Calu3 (cell line): Measurements from ENCODE around the gene AACS. TPM values are rescaled to one million over a fixed set of nuclear protein-coding genes. Genes with fewer than 3 reads are reported as not detected.
"Not testable (repeated sequence)": the region's sequence is repeated elsewhere in the genome, so short reads cannot be mapped to it uniquely, and the experiment has no call there.

Source experiments
- BruUV-seq: library from RNA; stranded (reverse); fragments of 400-500 nt; replicated peaks from 2 replicates; lab custom pipeline; 2021; lab: Mats Ljungman, UMichigan
- CTCF ChIA-PET: fragments of 300-600 bp; sonication (Branson Sonifier 250); formaldehyde crosslinking; loops from one replicate; lab custom pipeline; 2022; ENCODE audit warnings: antibody characterized with exemption; lab: Charles Lee
- DNase-seq: peaks from one replicate; pipeline ENCODE4 v3.0.0; 2022
- H3K27ac Mint-ChIP-seq: one replicate; pipeline ENCODE4 v1.8.0; 2022; ENCODE audit warnings: mixed read lengths; ENCODE audit not compliant: unreplicated experiment
- H3K27me3 Mint-ChIP-seq: one replicate; pipeline ENCODE4 v1.8.0; 2022; ENCODE audit warnings: mixed read lengths; ENCODE audit not compliant: unreplicated experiment
- H3K36me3 Mint-ChIP-seq: one replicate; pipeline ENCODE4 v1.8.0; 2022; ENCODE audit warnings: mild to moderate bottlenecking, moderate library complexity, mixed read lengths; ENCODE audit not compliant: insufficient read depth, unreplicated experiment
- H3K4me1 Mint-ChIP-seq: one replicate; pipeline ENCODE4 v1.8.0; 2022; ENCODE audit warnings: mild to moderate bottlenecking, low read depth, mixed read lengths; ENCODE audit not compliant: unreplicated experiment
- H3K4me3 Mint-ChIP-seq: one replicate; pipeline ENCODE4 v1.8.0; 2022; ENCODE audit warnings: mild to moderate bottlenecking, low read depth, moderate library complexity, mixed read lengths; ENCODE audit not compliant: unreplicated experiment
- H3K9me3 Mint-ChIP-seq: one replicate; pipeline ENCODE4 v1.8.0; 2022; ENCODE audit warnings: low read depth, mixed read lengths; ENCODE audit not compliant: unreplicated experiment
- intact Hi-C: fragments of 100-400 bp; cut with micrococcal nuclease; formaldehyde crosslinking; loops from one replicate; pipeline ENCODE4 v1.10.0; 2022; ENCODE audit not compliant: unreplicated experiment
- total RNA-seq: library from RNA; stranded (reverse); gene quantifications from 2 replicates; pipeline ENCODE4 v1.2.3, GENCODE V29; 2022
- TF ChIP-seq, protein P1 (sequence below): fragments of 200-600 bp; IDR thresholded peaks from one replicate; pipeline ENCODE4 v1.8.0; 2022; ENCODE audit warnings: antibody characterized with exemption; ENCODE audit not compliant: unreplicated experiment

Gene AACS
- total RNA-seq, 1 experiment from 2014 or later: 39.2 TPM

DNA sequence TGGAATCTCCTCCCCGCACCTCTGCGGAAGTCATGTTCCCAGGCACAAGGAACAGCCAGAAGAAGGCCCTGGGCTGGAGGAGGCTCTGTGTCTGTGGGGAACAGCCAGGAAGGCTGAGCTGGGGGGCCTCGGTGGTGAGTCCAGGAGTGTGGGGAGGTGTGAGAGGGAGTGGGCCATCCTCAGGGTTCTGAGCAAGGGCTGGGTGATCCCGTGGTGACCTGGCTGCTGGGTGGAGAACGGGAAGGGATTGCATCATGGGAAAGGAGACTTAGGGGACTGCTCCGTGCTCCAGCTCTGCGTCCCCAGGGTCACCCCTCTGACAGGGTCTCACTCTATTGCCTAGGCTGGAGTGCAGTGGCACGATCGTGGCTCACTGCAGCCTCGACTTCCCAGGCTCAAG is 13.8 kb downstream of the AACS start:
- intact Hi-C loops: no loop called here
- Mint-ChIP-seq H3K27me3 (no peaks in the 10 kb centered on the region), H3K27ac (no peak overlapping the region), H3K4me3 (no peak overlapping the region), H3K36me3 (peaks cover 37% of the 10 kb centered on the region), H3K9me3 (no peaks in the 10 kb centered on the region), H3K4me1 (no peaks in the 10 kb centered on the region)
- no TSS peak for BruUV-seq
- DNase-seq: no peak
- CTCF ChIA-PET: no interaction called here
- TF ChIP-seq, protein P1, sequence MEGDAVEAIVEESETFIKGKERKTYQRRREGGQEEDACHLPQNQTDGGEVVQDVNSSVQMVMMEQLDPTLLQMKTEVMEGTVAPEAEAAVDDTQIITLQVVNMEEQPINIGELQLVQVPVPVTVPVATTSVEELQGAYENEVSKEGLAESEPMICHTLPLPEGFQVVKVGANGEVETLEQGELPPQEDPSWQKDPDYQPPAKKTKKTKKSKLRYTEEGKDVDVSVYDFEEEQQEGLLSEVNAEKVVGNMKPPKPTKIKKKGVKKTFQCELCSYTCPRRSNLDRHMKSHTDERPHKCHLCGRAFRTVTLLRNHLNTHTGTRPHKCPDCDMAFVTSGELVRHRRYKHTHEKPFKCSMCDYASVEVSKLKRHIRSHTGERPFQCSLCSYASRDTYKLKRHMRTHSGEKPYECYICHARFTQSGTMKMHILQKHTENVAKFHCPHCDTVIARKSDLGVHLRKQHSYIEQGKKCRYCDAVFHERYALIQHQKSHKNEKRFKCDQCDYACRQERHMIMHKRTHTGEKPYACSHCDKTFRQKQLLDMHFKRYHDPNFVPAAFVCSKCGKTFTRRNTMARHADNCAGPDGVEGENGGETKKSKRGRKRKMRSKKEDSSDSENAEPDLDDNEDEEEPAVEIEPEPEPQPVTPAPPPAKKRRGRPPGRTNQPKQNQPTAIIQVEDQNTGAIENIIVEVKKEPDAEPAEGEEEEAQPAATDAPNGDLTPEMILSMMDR: no peak

DNA sequence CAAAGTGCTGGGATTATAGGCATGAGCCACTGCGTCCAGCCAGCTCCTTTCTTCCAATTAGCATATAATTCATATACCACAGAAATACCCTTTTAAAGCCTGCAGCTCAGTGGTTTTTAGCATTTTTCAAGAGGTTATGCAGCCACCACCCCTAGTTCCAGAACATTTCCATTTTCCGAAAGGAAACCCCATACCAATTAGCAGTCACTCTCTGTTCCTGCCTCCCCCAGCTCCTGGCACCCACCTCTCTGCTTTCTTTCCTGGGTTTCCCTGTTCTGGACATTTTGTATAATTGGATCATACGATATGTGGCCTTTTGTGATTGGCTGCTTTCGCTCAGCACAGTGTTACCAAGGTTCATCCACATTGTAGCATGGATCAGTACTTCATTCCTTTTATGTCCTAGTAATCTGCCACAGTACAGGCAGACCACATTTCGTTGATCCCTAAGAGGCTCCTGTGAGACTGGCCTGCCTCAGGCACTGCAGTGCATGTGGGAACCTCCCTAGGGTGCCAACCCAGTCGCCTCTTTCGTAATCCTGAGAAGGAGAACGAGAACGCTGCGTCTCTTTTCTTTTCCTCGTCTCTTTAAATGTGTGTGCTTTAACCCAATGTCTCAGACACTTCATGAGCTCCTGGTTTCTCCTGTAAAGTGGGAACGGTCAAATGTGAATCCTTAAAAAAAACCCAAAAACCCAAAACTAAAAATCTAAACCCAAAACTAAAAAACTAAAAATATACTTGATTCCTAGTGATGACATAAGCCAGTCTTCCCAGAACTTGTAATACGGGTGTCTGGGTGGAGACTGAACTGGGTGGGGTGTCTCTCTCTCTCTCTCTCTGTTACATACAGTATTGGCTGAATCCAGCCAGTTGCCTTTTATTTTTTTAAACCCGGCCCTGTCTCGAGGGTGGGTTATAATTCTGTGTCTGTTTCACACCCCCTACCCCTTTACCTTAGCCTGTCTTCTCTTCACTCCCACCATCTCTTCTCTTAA is 14.7 kb downstream of the AACS start:
- TF ChIP-seq, protein P1: no peak
- intact Hi-C loops: no loop called here
- no peak for DNase-seq
- Mint-ChIP-seq H3K4me3 (no peak overlapping the region), H3K27ac (no peak overlapping the region), H3K36me3 (peaks cover 37% of the 10 kb centered on the region), H3K9me3 (no peaks in the 10 kb centered on the region), H3K27me3 (no peaks in the 10 kb centered on the region), H3K4me1 (no peaks in the 10 kb centered on the region)
- CTCF ChIA-PET: no interaction called here
- BruUV-seq: no TSS peak

DNA sequence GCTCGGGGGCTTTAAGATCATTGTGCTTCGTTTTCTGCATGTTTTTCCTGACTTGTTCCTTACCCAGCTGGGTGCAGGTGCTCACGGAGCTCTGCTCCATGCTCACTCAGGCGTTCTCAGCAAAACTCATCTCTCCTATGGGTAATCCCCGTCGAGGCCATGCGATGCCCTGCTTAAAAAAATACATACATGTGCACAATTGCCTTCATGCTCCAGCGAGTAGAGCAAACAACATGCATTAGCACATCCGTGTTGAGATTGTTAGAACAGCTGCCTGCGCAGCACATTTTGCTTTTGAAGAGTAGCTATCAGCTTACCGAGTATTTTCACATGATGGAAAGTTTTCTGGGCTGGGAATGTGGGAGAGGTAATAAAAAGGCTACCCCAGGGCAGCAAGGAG is 16.2 kb downstream of the AACS start:
- DNase-seq: no peak
- Mint-ChIP-seq H3K36me3 (peaks cover 29% of the 10 kb centered on the region), H3K27ac (no peak overlapping the region), H3K27me3 (no peaks in the 10 kb centered on the region), H3K4me3 (no peak overlapping the region), H3K4me1 (no peaks in the 10 kb centered on the region), H3K9me3 (no peaks in the 10 kb centered on the region)
- BruUV-seq: no TSS peak
- intact Hi-C loops: no loop called here
- TF ChIP-seq, protein P1: no peak
- CTCF ChIA-PET: no interaction called here

DNA sequence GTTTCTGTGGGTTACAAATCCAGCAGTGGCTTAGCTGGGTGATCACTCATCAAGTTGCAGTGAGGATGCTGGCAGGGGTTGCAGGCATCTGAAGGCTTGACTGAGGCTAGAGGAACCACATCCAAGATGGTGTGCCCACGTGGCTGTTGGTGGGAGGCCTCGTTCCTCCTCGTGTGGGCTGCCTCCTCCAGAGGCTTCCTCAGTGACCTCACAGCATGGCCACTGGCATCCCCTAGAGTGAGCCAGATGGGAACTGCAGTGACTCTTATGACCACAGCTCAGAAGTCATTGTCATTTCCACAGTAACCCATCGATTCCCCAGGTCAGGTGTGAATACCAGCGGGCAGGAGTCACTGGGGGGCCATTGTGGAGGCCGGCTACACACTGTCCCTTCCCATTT is 17.8 kb downstream of the AACS start:
- no peaks in the 10 kb centered on the region for H3K9me3 Mint-ChIP-seq
- H3K4me3 Mint-ChIP-seq: no peak overlapping the region
- no peaks in the 10 kb centered on the region for H3K27me3 Mint-ChIP-seq
- no peak overlapping the region for H3K27ac Mint-ChIP-seq
- no TSS peak for BruUV-seq
- peaks cover 22% of the 10 kb centered on the region for H3K36me3 Mint-ChIP-seq
- no peak for DNase-seq
- CTCF ChIA-PET: no interaction called here
- intact Hi-C loops: no loop called here
- TF ChIP-seq, protein P1: no peak
- H3K4me1 Mint-ChIP-seq: no peaks in the 10 kb centered on the region

DNA sequence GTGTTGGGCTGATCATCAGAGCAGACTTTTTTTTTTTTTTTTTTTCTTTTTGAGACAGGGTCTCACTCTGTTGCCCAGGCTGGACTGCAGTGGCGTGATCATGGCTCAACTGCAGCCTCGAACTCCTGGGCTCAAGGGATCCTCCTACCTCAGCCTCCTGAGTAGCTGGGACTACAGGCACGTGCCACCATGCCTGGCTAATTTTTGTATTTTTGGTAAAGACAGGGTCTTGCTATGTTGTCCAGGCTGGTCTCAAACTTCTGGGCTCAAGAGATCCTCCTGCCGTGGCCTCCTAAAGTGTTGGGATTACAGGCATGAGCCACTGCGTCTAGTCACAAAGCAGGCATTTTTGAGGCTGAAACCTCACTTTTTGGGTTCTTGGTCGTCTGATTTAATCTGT is 23.0 kb downstream of the AACS start:
- peaks cover 16% of the 10 kb centered on the region for H3K36me3 Mint-ChIP-seq
- H3K9me3 Mint-ChIP-seq, H3K27me3 Mint-ChIP-seq, intact Hi-C loops, H3K4me1 Mint-ChIP-seq, H3K27ac Mint-ChIP-seq, BruUV-seq, DNase-seq, H3K4me3 Mint-ChIP-seq: not testable (repeated sequence)
- CTCF ChIA-PET: interaction anchor here (0.5 kb wide), 1 partner anchor 10 kb away, joined by 3 read pairs; no protein-coding TSS in a partner anchor
